ENCODE results near the gene TMEM247. TPM values are rescaled to one million over a fixed set of nuclear protein-coding genes. Genes with fewer than 3 reads are reported as not detected.
A peak's percentile ranks its signal among the peaks of the same experiment; 100 is the strongest.

TMEM247 gene
- total RNA-seq, 1 donor from 2014 or later, result not detected

DNA sequence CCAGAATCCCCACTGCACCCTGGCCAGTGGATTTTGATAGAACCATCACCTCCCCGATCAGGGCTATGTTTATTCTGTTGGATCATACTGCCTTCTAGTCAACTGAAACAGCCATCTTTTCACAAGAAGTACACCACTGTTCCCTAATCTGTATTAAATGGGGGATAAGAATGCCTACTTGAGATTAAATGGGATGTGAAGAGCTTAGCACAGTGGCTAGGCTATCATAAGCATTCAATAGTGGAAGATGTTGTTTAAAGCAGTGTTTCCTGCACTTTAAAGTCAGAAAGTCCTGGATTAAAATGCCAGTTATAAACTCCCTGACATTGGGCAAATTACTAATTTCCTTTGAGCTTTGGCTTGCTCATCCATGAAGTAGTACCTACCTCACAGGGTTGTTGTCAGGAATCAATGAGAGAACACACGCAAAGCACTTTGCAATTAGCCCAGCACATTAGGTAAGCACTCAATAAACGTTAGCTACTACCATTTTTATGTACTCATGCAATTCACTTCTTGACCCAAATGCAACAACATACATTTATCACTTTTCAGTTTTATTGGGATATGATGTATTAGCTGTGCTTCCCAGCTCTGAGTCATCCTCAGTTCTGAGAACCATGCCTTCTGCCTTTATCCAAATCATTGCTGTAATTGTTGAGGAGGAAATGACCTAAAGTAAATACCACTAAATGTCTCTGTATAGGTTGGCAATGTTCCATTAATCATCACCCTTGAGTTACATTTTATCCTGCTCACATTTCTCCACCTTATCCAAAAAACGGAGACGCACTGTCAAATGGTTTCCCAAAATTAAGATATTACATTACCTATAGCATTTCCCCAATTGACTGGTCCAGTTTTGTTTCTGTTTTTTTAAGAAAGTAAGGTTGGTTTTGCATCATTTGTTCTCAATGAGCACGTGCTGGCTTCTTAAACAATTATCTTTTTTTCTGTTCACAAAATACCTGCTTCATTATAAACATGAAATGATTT, 2.1 kb downstream of the TMEM247 start:
- no peak for DNase-seq (ENCODE audit: low read depth, low spot score)
- Mint-ChIP-seq H3K9me3 (peaks cover 9% of the 10 kb centered on the region), H3K27ac (ENCODE audit: unreplicated experiment) (no peak overlapping the region), H3K27me3 (ENCODE audit: low read depth) (no peaks in the 10 kb centered on the region), H3K4me1 (peaks cover 4% of the 10 kb centered on the region), H3K36me3 (ENCODE audit: low read depth) (no peaks in the 10 kb centered on the region), H3K4me3 (no peak overlapping the region)
- TF ChIP-seq, protein P1, sequence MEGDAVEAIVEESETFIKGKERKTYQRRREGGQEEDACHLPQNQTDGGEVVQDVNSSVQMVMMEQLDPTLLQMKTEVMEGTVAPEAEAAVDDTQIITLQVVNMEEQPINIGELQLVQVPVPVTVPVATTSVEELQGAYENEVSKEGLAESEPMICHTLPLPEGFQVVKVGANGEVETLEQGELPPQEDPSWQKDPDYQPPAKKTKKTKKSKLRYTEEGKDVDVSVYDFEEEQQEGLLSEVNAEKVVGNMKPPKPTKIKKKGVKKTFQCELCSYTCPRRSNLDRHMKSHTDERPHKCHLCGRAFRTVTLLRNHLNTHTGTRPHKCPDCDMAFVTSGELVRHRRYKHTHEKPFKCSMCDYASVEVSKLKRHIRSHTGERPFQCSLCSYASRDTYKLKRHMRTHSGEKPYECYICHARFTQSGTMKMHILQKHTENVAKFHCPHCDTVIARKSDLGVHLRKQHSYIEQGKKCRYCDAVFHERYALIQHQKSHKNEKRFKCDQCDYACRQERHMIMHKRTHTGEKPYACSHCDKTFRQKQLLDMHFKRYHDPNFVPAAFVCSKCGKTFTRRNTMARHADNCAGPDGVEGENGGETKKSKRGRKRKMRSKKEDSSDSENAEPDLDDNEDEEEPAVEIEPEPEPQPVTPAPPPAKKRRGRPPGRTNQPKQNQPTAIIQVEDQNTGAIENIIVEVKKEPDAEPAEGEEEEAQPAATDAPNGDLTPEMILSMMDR (conservative IDR thresholded peaks at IDR 0.05), result no peak

DNA sequence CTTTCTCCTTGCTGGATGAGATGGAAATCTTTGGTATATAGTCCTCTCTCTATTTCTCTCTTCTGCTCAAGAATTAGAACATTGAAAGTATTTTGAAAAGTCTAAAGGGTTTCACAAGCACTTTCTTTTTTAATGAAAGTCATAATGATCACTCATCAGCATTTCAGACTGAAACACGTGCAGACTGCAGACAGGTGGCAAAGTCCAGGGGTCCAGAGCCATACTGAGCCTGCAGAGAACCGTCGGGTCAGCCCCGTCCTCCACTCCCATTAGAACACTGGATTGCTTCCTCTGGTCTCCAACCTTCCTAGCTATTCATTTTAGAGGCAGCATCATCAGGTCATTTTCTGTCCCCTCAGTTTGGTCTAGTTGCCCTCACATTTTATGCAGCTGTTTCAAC, 3.1 kb downstream of the TMEM247 start:
- H3K9me3 Mint-ChIP-seq, result peaks cover 5% of the 10 kb centered on the region
- no peak for DNase-seq (ENCODE audit: low read depth, low spot score)
- TF ChIP-seq, protein P1 (conservative IDR thresholded peaks at IDR 0.05), result no peak
- no peaks in the 10 kb centered on the region for H3K36me3 Mint-ChIP-seq (ENCODE audit: low read depth)
- no peak overlapping the region for H3K27ac Mint-ChIP-seq (ENCODE audit: unreplicated experiment)
- H3K4me1 Mint-ChIP-seq, result peaks cover 11% of the 10 kb centered on the region
- H3K4me3 Mint-ChIP-seq, result no peak overlapping the region
- H3K27me3 Mint-ChIP-seq (ENCODE audit: low read depth), result no peaks in the 10 kb centered on the region

DNA sequence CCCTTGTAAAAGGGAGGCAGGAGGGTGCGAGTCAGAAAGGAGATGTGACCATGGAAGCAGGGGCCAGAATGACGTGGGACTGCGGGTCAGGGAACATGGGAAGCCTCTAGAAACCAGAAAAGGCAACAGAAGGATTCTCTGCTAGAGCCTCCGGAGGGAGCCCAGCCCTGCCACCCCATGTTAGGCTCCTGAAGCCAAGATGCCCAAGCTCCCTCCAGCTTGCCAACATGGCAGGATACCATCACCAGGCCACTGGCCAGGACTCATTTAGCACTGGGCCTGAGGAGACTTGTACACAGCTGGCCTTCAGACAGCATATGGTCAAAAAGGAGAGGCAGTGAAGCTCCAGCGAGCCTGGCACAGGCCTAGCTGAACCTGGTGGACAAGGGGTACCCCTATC, 5.6 kb downstream of the TMEM247 start:
- Mint-ChIP-seq H3K36me3 (ENCODE audit: low read depth) (no peaks in the 10 kb centered on the region), H3K27ac (ENCODE audit: unreplicated experiment) (no peak overlapping the region), H3K27me3 (ENCODE audit: low read depth) (no peaks in the 10 kb centered on the region), H3K9me3 (no peaks in the 10 kb centered on the region), H3K4me1 (peaks cover 29% of the 10 kb centered on the region), H3K4me3 (no peak overlapping the region)
- no peak for DNase-seq (ENCODE audit: low read depth, low spot score)
- TF ChIP-seq, protein P1 (conservative IDR thresholded peaks at IDR 0.05), result no peak

DNA sequence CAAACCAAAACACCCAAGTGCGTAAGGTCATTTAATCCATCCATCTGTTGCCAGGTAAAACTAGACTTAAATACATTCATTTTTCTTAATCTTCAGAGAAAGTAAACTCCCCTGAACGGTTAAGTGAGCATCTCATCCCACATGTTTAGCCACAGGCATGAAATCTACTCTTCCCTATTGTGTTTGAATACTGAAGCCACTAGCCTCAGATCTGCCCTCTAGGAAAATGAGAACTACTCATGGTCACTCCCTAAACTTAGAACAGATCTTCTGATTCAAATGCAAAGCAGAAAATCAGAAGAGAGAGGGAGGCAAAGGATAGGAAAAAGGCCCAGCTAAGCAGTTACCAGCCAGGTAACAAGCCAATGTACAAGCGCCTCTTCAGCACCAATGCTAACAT, 7.1 kb downstream of the TMEM247 start:
- Mint-ChIP-seq H3K27me3 (ENCODE audit: low read depth) (no peaks in the 10 kb centered on the region), H3K9me3 (no peaks in the 10 kb centered on the region), H3K27ac (ENCODE audit: unreplicated experiment) (no peak overlapping the region), H3K4me1 (peaks cover 44% of the 10 kb centered on the region), H3K4me3 (no peak overlapping the region), H3K36me3 (ENCODE audit: low read depth) (no peaks in the 10 kb centered on the region)
- DNase-seq (ENCODE audit: low read depth, low spot score), result no peak
- TF ChIP-seq, protein P1 (conservative IDR thresholded peaks at IDR 0.05), result no peak

DNA sequence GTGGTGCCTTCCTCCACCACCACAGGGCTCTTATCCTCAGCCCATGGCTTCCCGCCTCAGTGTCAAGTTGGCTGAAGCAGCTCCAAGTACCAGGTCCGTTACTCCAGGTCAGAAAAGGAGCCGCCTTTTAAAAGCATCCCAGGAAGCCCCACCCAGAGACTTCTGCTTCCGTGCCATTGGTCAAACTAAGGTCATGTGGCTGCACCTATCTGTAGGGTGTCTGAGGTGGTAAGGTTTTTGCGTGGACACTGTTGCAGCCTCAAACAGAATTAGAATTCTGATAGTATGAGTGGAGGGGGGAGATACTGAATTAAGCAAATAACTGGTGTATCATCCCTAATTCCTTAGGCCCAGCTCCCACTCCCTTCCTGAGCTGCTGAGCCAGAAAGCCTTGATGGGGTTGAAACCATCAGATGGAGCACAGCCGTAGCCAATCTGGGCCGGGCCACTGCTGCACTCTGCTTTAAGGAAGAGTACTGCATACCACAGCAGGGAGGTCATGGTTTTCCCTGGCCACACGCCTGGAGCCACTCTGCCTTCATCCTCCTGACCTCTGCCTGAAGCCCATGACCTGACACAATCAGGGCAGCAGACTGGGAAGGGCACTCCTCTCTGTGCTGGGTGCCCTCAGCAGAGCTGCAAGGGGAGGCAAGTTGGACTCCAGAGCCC, 8.4 kb downstream of the TMEM247 start:
- DNase-seq (ENCODE audit: low read depth, low spot score), result no peak
- Mint-ChIP-seq H3K4me3 (peak overlapping the region; percentile 18), H3K4me1 (peaks cover 55% of the 10 kb centered on the region), H3K27ac (ENCODE audit: unreplicated experiment) (no peak overlapping the region), H3K27me3 (ENCODE audit: low read depth) (no peaks in the 10 kb centered on the region), H3K9me3 (no peaks in the 10 kb centered on the region), H3K36me3 (ENCODE audit: low read depth) (no peaks in the 10 kb centered on the region)
- TF ChIP-seq, protein P1 (conservative IDR thresholded peaks at IDR 0.05), result no peak

Data from neural crest cell (in vitro differentiated cells).